Activated naive CD8-positive, alpha-beta T cell treated with anti-CD3 and anti-CD28 coated beads, Interleukin-2, amount 50 U/mL, for 24 hours (primary cell): ENCODE data around the gene DMGDH.
A peak's percentile ranks its signal among the peaks of the same experiment; 100 is the strongest.

Experiments used
- ATAC-seq: fragments of 150-1000 bp; cut with Tn5 transposase; one replicate; pipeline ENCODE4 v1.10.0; 2021
- DNase-seq: peaks from one replicate; pipeline ENCODE4 v3.0.0; 2021
- H3K27ac Mint-ChIP-seq: one replicate; pipeline ENCODE4 v1.8.0; 2021; ENCODE audit warnings: mild to moderate bottlenecking, mixed read lengths
- H3K27me3 Mint-ChIP-seq: one replicate; pipeline ENCODE4 v1.8.0; 2021; ENCODE audit warnings: mixed read lengths
- H3K36me3 Mint-ChIP-seq: one replicate; pipeline ENCODE4 v1.8.0; 2021; ENCODE audit warnings: low read depth, mixed read lengths
- H3K4me1 Mint-ChIP-seq: one replicate; pipeline ENCODE4 v1.8.0; 2021; ENCODE audit warnings: mixed read lengths
- H3K4me3 Mint-ChIP-seq: one replicate; pipeline ENCODE4 v1.8.0; 2021; ENCODE audit warnings: mild to moderate bottlenecking, moderate library complexity, mixed read lengths
- H3K9me3 Mint-ChIP-seq: one replicate; pipeline ENCODE4 v1.8.0; 2021; ENCODE audit warnings: mixed read lengths

DMGDH gene

GRCh38 chr5:79069488-79070349 lies at the start of gene DMGDH, which contains the start of gene BHMT2:
DMGDH (minus strand) TSS chr5:79069674; CDS start chr5:79069620, 54 bp downstream.
BHMT2 (plus strand) TSS chr5:79069767; CDS start chr5:79069783, 16 bp downstream.
- DNase-seq = peak; percentile 13
- Mint-ChIP-seq H3K36me3 (no peaks in the 10 kb centered on the region), H3K9me3 (peaks cover 4% of the 10 kb centered on the region), H3K27me3 (peaks cover 36% of the 10 kb centered on the region), H3K27ac (no peak within 1 kb of the TSS), H3K4me1 (peaks cover 2% of the 10 kb centered on the region), H3K4me3 (no peak within 1 kb of the TSS)
- ATAC-seq = no peak

- Mint-ChIP-seq H3K4me3 (no peak overlapping the region), H3K4me1 (no peaks in the 10 kb centered on the region), H3K27me3 (peaks cover 55% of the 10 kb centered on the region)
Measured at GRCh38 chr5:79112703-79113058, 43.2 kb upstream of the DMGDH start.

GRCh38 chr5:79111960-79112702 lies 42.7 kb upstream of the DMGDH start:
- H3K4me1 Mint-ChIP-seq = no peaks in the 10 kb centered on the region
- DNase-seq (no peak), ATAC-seq (no peak)
- no peak overlapping the region for H3K4me3 Mint-ChIP-seq
- peaks cover 56% of the 10 kb centered on the region for H3K27me3 Mint-ChIP-seq
- H3K9me3 Mint-ChIP-seq = no peaks in the 10 kb centered on the region
- H3K27ac Mint-ChIP-seq = no peak overlapping the region
- H3K36me3 Mint-ChIP-seq = no peaks in the 10 kb centered on the region

More at GRCh38 chr5:79112703-79113058, 43.2 kb upstream of the DMGDH start:
- no peaks in the 10 kb centered on the region for H3K9me3 Mint-ChIP-seq
- H3K27ac Mint-ChIP-seq = no peak overlapping the region
- DNase-seq (no peak), ATAC-seq (no peak)
- H3K36me3 Mint-ChIP-seq = no peaks in the 10 kb centered on the region

GRCh38 chr5:79111387-79111959 lies 42.0 kb upstream of the DMGDH start, which contains the start of gene BHMT:
BHMT (plus strand) TSS chr5:79111809; CDS start chr5:79111886, 77 bp downstream.
- ATAC-seq (no peak), DNase-seq (no peak)
- Mint-ChIP-seq H3K4me1 (no peaks in the 10 kb centered on the region), H3K27ac (no peak within 1 kb of the TSS), H3K27me3 (peaks cover 58% of the 10 kb centered on the region), H3K4me3 (no peak within 1 kb of the TSS), H3K36me3 (no peaks in the 10 kb centered on the region), H3K9me3 (no peaks in the 10 kb centered on the region)

DNA sequence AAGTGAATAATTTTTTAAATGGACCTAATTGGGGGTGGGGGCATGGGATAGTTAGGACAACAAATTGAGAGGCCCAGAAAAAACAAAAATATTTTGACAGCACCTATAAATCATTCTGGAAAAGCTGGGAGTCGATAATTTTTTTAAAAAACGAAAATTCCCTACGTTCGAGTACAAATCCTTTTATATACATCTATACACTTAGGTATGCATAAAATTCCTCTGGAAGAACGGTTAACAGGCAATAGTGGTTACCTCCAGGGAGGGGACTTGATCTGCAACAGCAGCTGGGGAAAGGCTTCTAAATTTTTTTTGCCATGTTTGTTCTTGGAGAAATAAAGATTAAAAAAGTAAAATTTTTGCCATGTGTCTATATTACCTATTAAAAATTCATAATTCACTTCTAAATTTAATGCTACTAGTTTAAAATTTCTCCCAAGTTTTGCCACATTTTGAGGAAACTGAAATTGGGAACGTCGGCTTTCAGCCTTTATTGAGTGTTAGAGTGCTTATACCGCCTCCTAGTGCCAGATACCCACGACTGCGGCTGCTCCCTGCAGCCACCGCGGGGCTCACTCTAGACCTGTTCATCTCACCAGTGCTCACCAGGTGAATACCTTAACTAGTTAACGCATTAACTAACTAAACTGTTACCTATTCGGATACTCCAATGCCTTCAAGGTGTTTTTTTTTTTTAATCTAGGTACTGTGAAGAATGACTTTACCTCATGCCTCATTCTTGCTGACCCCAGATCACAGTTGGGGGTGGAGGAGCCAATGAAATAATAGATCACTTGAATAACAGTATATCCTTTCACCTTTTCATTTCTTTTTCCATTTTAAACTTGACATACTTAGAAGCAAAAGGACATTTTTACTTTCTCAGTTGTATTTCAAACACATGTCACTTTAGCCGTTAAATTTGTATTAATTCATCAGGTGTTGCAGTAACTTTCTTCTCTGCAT lies 40.3 kb upstream of the DMGDH start:
- Mint-ChIP-seq H3K36me3 (no peaks in the 10 kb centered on the region), H3K9me3 (no peaks in the 10 kb centered on the region), H3K4me3 (no peak overlapping the region), H3K27ac (no peak overlapping the region), H3K4me1 (no peaks in the 10 kb centered on the region), H3K27me3 (peaks cover 54% of the 10 kb centered on the region)
- DNase-seq (peak; percentile 37), ATAC-seq (peak; percentile 69)

DNA sequence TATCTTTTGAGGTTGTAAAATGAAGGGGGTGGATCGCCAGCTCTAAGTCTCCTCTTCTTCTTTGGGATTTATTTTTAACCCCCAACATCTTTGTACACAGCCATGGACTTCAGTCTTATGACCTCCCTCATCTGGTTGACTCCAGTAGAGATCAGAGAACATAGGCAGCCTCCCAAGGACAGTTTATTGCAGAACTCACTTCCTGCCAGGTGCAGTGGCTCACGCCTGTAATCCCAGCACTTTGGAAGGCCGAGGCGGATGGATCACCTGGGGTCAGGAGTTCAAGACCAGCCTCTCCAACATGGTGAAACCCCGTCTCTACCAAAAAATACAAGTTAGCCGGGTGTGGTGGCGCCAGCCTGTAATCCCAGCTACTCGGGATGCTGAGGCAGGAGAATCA lies 39.3 kb upstream of the DMGDH start:
- H3K9me3 Mint-ChIP-seq = no peaks in the 10 kb centered on the region

DNA sequence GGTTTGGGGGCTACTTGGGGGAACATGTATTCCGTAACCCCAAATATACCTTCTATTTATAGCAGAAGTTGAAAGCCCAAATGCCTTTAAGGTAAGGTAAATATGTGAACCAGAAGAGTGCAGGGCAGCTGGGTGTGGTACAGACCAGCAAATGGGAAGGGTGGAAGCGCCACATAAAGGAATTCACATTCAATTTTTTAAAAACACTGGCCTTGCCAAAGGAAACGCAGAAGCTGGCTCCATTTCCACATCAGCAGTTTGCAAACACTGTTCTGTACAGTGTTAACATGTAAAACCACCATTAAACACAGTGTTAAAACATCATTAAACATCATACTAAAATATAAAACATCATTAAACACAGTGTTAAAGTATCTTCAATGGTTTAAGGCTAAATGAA lies 38.6 kb upstream of the DMGDH start:
- Mint-ChIP-seq H3K27ac (no peak overlapping the region), H3K36me3 (no peaks in the 10 kb centered on the region), H3K27me3 (peaks cover 48% of the 10 kb centered on the region), H3K4me1 (no peaks in the 10 kb centered on the region), H3K9me3 (no peaks in the 10 kb centered on the region), H3K4me3 (no peak overlapping the region)
- ATAC-seq (no peak), DNase-seq (no peak)

More for the DNA sequence above, 39.3 kb upstream of the DMGDH start:
- no peak for DNase-seq
- H3K4me3 Mint-ChIP-seq = no peak overlapping the region
- H3K36me3 Mint-ChIP-seq = no peaks in the 10 kb centered on the region
- no peak overlapping the region for H3K27ac Mint-ChIP-seq
- ATAC-seq = no peak
- H3K4me1 Mint-ChIP-seq = no peaks in the 10 kb centered on the region
- H3K27me3 Mint-ChIP-seq = peaks cover 53% of the 10 kb centered on the region

GRCh38 chr5:79107020-79107796 lies 37.7 kb upstream of the DMGDH start:
- Mint-ChIP-seq H3K9me3 (no peaks in the 10 kb centered on the region), H3K27ac (no peak overlapping the region), H3K4me1 (no peaks in the 10 kb centered on the region), H3K36me3 (no peaks in the 10 kb centered on the region), H3K27me3 (peaks cover 42% of the 10 kb centered on the region), H3K4me3 (no peak overlapping the region)
- DNase-seq (no peak), ATAC-seq (no peak)

DNA sequence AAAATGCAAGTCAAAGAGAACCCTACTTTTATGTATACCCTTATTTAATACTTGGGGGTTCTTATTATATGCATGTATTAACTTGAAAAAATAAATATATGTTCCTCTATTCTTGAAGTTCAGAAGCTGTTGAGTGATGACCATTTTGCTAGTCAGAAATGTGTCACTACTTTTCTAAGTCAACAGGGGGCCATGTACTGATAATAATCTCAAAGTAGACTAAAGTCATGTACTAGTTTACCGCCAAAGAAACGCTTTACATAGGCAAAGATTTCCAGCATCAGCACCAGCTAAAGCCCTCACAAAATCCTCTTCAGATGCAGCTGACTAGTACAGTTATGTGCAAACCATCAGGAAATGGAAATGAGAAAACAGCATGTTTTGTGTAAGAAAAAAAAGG lies 36.4 kb upstream of the DMGDH start:
- Mint-ChIP-seq H3K4me3 (no peak overlapping the region), H3K9me3 (peaks cover 5% of the 10 kb centered on the region), H3K36me3 (no peaks in the 10 kb centered on the region), H3K27ac (no peak overlapping the region), H3K27me3 (peaks cover 32% of the 10 kb centered on the region), H3K4me1 (no peaks in the 10 kb centered on the region)
- ATAC-seq = no peak
- DNase-seq = no peak

DNA sequence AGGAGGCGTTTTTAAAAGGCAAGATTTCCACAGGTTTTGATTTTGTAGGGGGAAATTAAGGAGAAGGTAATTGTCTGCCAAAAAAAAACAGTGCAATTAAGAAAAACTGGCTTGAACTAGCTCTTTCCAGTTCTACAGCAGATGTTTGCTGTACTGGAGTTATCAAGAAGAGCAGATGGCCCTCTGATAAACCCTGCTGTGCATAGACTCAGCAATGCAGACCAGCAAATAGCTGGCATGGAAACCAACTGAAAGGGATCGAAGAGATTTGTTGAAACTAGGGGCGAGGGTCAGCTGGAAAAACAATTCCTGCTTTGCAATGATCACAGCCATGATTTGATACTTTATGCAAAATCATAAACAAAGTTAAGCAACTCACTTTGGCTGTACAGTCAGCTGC lies 24.3 kb upstream of the DMGDH start:
- Mint-ChIP-seq H3K4me3 (no peak overlapping the region), H3K27me3 (peaks cover 5% of the 10 kb centered on the region), H3K36me3 (no peaks in the 10 kb centered on the region), H3K27ac (no peak overlapping the region), H3K4me1 (no peaks in the 10 kb centered on the region), H3K9me3 (peaks cover 5% of the 10 kb centered on the region)
- ATAC-seq (no peak), DNase-seq (no peak)

- no peaks in the 10 kb centered on the region for H3K36me3 Mint-ChIP-seq
- peaks cover 2% of the 10 kb centered on the region for H3K27me3 Mint-ChIP-seq
- no peak for ATAC-seq
- no peak overlapping the region for H3K4me3 Mint-ChIP-seq
- DNase-seq = no peak
- H3K27ac Mint-ChIP-seq = no peak overlapping the region
- H3K9me3 Mint-ChIP-seq = peaks cover 5% of the 10 kb centered on the region
- no peaks in the 10 kb centered on the region for H3K4me1 Mint-ChIP-seq
Measured at GRCh38 chr5:79091064-79091463, 21.6 kb upstream of the DMGDH start.

- H3K27ac Mint-ChIP-seq = no peak overlapping the region
- H3K9me3 Mint-ChIP-seq = no peaks in the 10 kb centered on the region
- ATAC-seq (no peak), DNase-seq (no peak)
- peaks cover 2% of the 10 kb centered on the region for H3K27me3 Mint-ChIP-seq
- no peaks in the 10 kb centered on the region for H3K36me3 Mint-ChIP-seq
- H3K4me3 Mint-ChIP-seq = no peak overlapping the region
- H3K4me1 Mint-ChIP-seq = no peaks in the 10 kb centered on the region
Measured at GRCh38 chr5:79088507-79088906, 19.0 kb upstream of the DMGDH start.

DNA sequence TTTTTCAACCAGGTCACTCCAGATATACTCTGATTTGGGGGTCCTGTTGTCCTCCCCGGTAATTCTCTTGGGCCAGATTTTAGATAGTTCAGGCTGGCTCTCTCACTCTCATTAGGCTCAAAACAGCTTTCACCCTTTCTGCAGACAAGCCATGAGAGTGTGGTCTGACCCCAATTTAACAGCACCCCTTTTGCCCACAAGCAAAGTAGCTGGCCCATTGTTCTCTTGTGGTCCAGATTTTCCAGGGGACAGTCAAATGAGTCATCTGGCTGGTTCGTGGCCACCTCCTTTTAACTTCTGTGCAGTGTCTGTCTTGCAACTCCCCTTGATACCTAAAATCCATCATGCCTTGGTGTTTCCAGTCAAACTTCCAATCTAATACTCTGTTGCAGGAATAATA lies 16.6 kb upstream of the DMGDH start:
- no peak overlapping the region for H3K27ac Mint-ChIP-seq
- DNase-seq (no peak), ATAC-seq (no peak)
- no peaks in the 10 kb centered on the region for H3K36me3 Mint-ChIP-seq
- no peaks in the 10 kb centered on the region for H3K9me3 Mint-ChIP-seq
- no peak overlapping the region for H3K4me3 Mint-ChIP-seq
- no peaks in the 10 kb centered on the region for H3K4me1 Mint-ChIP-seq
- no peaks in the 10 kb centered on the region for H3K27me3 Mint-ChIP-seq
